K562 (cell line): ENCODE measurements around the gene MTG2. TPM values are rescaled to one million over a fixed set of nuclear protein-coding genes. Genes with fewer than 3 reads are reported as not detected.
A peak's percentile ranks its signal among the peaks of the same experiment; 100 is the strongest.

Source experiments
- ATAC-seq: fragments of 200-7000 bp; cut with Tn5 transposase; 3 replicates; pipeline ENCODE4 v1.9.1; 2020; ENCODE audit warnings: moderate library complexity
- BruUV-seq: library from RNA; stranded (reverse); fragments of 400-500 nt; replicated peaks from 2 replicates; lab custom pipeline; 2021; lab: Mats Ljungman, UMichigan
- CTCF ChIA-PET: fragments of 300-600 bp; formaldehyde crosslinking; extraction: SDS; loops from one replicate; lab custom pipeline; 2021; ENCODE audit warnings: low intra/inter-chr PET ratio; lab: Yijun Ruan, JAX
- POLR2A ChIA-PET: fragments of 300-600, 350-650 bp; sonication (Branson Sonifier 250); formaldehyde crosslinking; extraction: SDS; loops from one replicate; lab custom pipeline; 2021; ENCODE audit warnings: antibody characterized with exemption, inconsistent platforms; lab: Yijun Ruan, JAX
- DNase-seq, 4 experiments: peaks; one replicate each; pipeline versions ENCODE4 v3.0.0 to v3.0.0-alpha.2; 2011 to 2018; ENCODE audit warnings: low spot score in 3 of 4, mixed read lengths in 3 of 4; ENCODE audit errors: extremely low read depth in 1 of 4
- FAIRE-seq: peaks from 2 replicates; lab custom pipeline; 2011; peaks lifted over from hg19 to GRCh38; lab: Jason Lieb, UNC
- H2AFZ ChIP-seq: 2 replicates; pipeline ENCODE4 v1.6.0; 2011; ENCODE audit warnings: low read depth, low read length, control low read depth, inconsistent platforms
- H3K27ac ChIP-seq: fragments of 200-600 bp; 3 replicates; pipeline ENCODE4 v1.8.0; 2011; ENCODE audit warnings: low read depth, mild to moderate bottlenecking, control low read depth, inconsistent platforms, low read length, moderate library complexity, mixed read lengths; ENCODE audit errors: extremely low read depth
- H3K27me3 ChIP-seq, 2 experiments: fragments of 300-600 bp in 1 of 2; 2 replicates in 1 of 2; 3 replicates in 1 of 2; pipeline versions ENCODE4 v1.6.0 to v1.8.0; 2011; ENCODE audit warnings: inconsistent platforms in 2 of 2, low read length in 2 of 2, mild to moderate bottlenecking in 1 of 2, mixed read lengths in 1 of 2, moderate library complexity in 1 of 2; ENCODE audit not compliant: control insufficient read depth in 2 of 2, insufficient read depth in 2 of 2
- H3K36me3 ChIP-seq: fragments of 300-600 bp; 3 replicates; pipeline ENCODE4 v1.8.0; 2011; ENCODE audit warnings: mild to moderate bottlenecking, low read length, inconsistent platforms; ENCODE audit not compliant: control insufficient read depth, insufficient read depth
- H3K4me1 ChIP-seq, 2 experiments: fragments of 200-600 bp in 1 of 2; replicated peaks in 1 of 2; 2 replicates in 1 of 2; 3 replicates in 1 of 2; pipeline versions ENCODE4 v1.5.1 to v1.8.0; 2011; ENCODE audit warnings: inconsistent platforms in 2 of 2, low read length in 2 of 2, mild to moderate bottlenecking in 1 of 2, mixed read lengths in 1 of 2, moderate library complexity in 1 of 2; ENCODE audit not compliant: control insufficient read depth in 2 of 2, insufficient read depth in 2 of 2
- H3K4me2 ChIP-seq: 2 replicates; pipeline ENCODE4 v1.6.1; 2011; ENCODE audit warnings: low read length, control low read depth, inconsistent platforms, mixed read lengths; ENCODE audit not compliant: insufficient read depth
- H3K4me3 ChIP-seq: fragments of 200-600 bp; sonication (generic), shearing (Covaris generic); 2 replicates; pipeline ENCODE4 v1.5.1; 2016; ENCODE audit warnings: control low read depth, inconsistent platforms
- H3K79me2 ChIP-seq: fragments of 200-600 bp; 3 replicates; pipeline ENCODE4 v1.8.0; 2011; ENCODE audit warnings: low read length, inconsistent platforms; ENCODE audit not compliant: control insufficient read depth, insufficient read depth
- H3K9ac ChIP-seq, 2 experiments: 2 replicates each; pipeline versions ENCODE4 v1.6.0 to v1.6.1; 2011; ENCODE audit warnings: low read depth in 2 of 2, low read length in 2 of 2, control low read depth in 1 of 2, inconsistent platforms in 1 of 2, mild to moderate bottlenecking in 1 of 2, mixed read lengths in 1 of 2; ENCODE audit not compliant: insufficient read depth in 1 of 2
- H3K9me1 ChIP-seq: one replicate; pipeline ENCODE4 v1.6.0; 2011; ENCODE audit warnings: inconsistent platforms, mild to moderate bottlenecking, low read length, moderate library complexity; ENCODE audit not compliant: control insufficient read depth, insufficient read depth
- H3K9me3 ChIP-seq: replicated peaks from 2 replicates; pipeline ENCODE4 v1.5.1; 2011; ENCODE audit warnings: low read depth, low read length, inconsistent platforms; ENCODE audit not compliant: control insufficient read depth, insufficient read depth
- H4K20me1 ChIP-seq: replicated peaks from 2 replicates; pipeline ENCODE4 v1.6.1; 2011; ENCODE audit warnings: low read length, inconsistent platforms, mixed read lengths; ENCODE audit not compliant: control insufficient read depth, insufficient read depth
- CREM ChIP-seq: IDR thresholded peaks from 2 replicates; pipeline ENCODE4 v1.6.1; 2014; ENCODE audit warnings: antibody characterized with exemption, low read depth
- CTCF ChIP-seq, 3 experiments: IDR thresholded peaks in 2 of 3; conservative IDR thresholded peaks in 1 of 3; 2 replicates each; pipeline ENCODE4 v1.5.1; 2011 to 2012; ENCODE audit warnings: low read length in 3 of 3, mild to moderate bottlenecking in 3 of 3, control low read depth in 2 of 3, improper control_type of control experiment in 1 of 3, inconsistent platforms in 1 of 3, low read depth in 1 of 3, mixed read lengths in 1 of 3, moderate library complexity in 1 of 3; ENCODE audit not compliant: insufficient read depth in 2 of 3
- POLR2G ChIP-seq: fragments of 200-400 bp; formaldehyde crosslinking; IDR thresholded peaks from 2 replicates; pipeline ENCODE4 v1.6.1; 2017; ENCODE audit warnings: low read depth, mild to moderate bottlenecking, antibody characterized with exemption, low read length, moderate library complexity
- WGBS: fragments of 100-300 bp; shearing (Covaris generic); methylation state at CpG from one replicate; pipeline ENCODE4 v1.1.6; 2016; ENCODE audit warnings: low coverage, mixed read lengths; ENCODE audit not compliant: insufficient coverage; ENCODE audit errors: missing lambda C conversion rate; 5-methylcytosine and 5-hydroxymethylcytosine counted together
- in situ Hi-C: fragments of 300-500 bp; cut with MboI; formaldehyde crosslinking; loops from 4 replicates; pipeline ENCODE4 v1.15.0; 2018; ENCODE audit warnings: inconsistent platforms, mixed read lengths
- intact Hi-C: fragments of 100-400 bp; cut with micrococcal nuclease; formaldehyde crosslinking; loops from 2 replicates; pipeline ENCODE4 v1.14.2; 2022
- polyA plus RNA-seq, 8 experiments: library from polyadenylated mRNA; depleted of rRNA in 4 of 8; stranded (reverse) in 5 of 8; unstranded in 3 of 8; fragments of >200 nt; fragmentation: Nextera tagmentation in 2 of 8; fragmentation: Illumina TruSeq in 1 of 8; extraction: Ambion mirVana in 2 of 8; extraction: Trizol in 1 of 8; gene quantifications; 2 replicates each; pipeline versions ENCODE4 v1.2.1 to v1.2.3, GENCODE V29; 2011 to 2014; ENCODE audit warnings: inconsistent platforms in 1 of 8, missing spikeins in 1 of 8
- total RNA-seq, 7 experiments: library from RNA; depleted of rRNA in 6 of 7; stranded (reverse); fragments of >200 nt in 6 of 7; fragmentation: Illumina TruSeq in 2 of 7; extraction: Trizol in 2 of 7; gene quantifications; 2 replicates each; pipeline versions ENCODE4 v1.2.1 to v1.2.3, GENCODE V29; 2011 to 2021; ENCODE audit warnings: low replicate concordance in 1 of 7
- TF ChIP-seq, protein P1 (sequence below): fragments of 450-650 bp; IDR thresholded peaks from 2 replicates; pipeline ENCODE4 v1.6.1; 2017; ENCODE audit warnings: antibody characterized with exemption

MTG2 gene
- total and polyA plus RNA-seq, 9 of the 15 experiments (the other 6 are each of a cell fraction or from before 2014, with no cell fraction given), result 8.7 to 67.5 (median 44.5) TPM

GRCh38 chr20:62209850-62210495 is 27.1 kb downstream of the MTG2 start (continued):
- TF ChIP-seq CTCF (IDR thresholded peaks at IDR 0.05 in 2 of 3, conservative IDR thresholded peaks at IDR 0.05 in 1 of 3; ENCODE audit: insufficient read depth in 2 of 3, low read depth in 1 of 3, low read length in 3 of 3), result peak in 2 of 3 experiments; percentile 9 to 13; a peak in 2 of 6 replicates
- TF ChIP-seq CREM, result no peak
- TF ChIP-seq, all 486 proteins: peak for 2

DNA sequence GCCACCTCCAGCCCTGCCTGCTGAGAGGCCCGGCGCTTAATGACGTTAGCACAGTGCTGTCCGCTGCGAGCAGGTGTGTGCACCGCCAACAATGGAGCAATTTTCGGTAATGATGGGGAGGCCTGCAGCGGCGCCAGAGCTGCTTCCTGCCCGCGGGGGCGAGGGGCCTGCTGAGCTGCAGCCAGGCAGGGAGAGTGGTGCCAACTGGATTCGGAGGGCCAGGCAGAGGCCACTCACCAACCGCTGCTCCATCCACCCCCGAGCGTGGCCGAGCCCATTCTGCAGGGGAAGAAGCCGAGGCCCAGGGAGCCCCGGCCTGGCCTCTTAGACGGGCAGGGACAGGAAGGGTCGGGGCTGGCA is 27.6 kb downstream of the MTG2 start:
- Histone ChIP-seq H3K9me1 (peaks cover 3% of the 10 kb centered on the region), H3K36me3 (no peaks in the 10 kb centered on the region), H3K79me2 (no peaks in the 10 kb centered on the region), H3K9ac (0 out of 4 replicates have a peak overlapping the region, but pooled peaks of 1 of the 2 experiments have one; percentile 45), H3K4me3 (no peak overlapping the region), H3K27ac (no peak overlapping the region), H4K20me1 (peaks cover 30% of the 10 kb centered on the region), H3K27me3 (peaks cover 8 to 43% of the 10 kb centered on the region in 2 experiments; a peak in 4 of 5 replicates), H2AFZ (no peak overlapping the region), H3K9me3 (no peaks in the 10 kb centered on the region), H3K4me1 (peaks cover 4 to 54% of the 10 kb centered on the region in 2 experiments; a peak in 3 of 5 replicates), H3K4me2 (no peak overlapping the region)
- peak; percentile 49 for TF ChIP-seq POLR2G
- TF ChIP-seq, protein P1, sequence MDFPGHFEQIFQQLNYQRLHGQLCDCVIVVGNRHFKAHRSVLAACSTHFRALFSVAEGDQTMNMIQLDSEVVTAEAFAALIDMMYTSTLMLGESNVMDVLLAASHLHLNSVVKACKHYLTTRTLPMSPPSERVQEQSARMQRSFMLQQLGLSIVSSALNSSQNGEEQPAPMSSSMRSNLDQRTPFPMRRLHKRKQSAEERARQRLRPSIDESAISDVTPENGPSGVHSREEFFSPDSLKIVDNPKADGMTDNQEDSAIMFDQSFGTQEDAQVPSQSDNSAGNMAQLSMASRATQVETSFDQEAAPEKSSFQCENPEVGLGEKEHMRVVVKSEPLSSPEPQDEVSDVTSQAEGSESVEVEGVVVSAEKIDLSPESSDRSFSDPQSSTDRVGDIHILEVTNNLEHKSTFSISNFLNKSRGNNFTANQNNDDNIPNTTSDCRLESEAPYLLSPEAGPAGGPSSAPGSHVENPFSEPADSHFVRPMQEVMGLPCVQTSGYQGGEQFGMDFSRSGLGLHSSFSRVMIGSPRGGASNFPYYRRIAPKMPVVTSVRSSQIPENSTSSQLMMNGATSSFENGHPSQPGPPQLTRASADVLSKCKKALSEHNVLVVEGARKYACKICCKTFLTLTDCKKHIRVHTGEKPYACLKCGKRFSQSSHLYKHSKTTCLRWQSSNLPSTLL, result no peak
- FAIRE-seq (no peak), ATAC-seq (no peak), DNase-seq (no peak)
- BruUV-seq, result no TSS peak
- POLR2A ChIA-PET, result no interaction called here
- intact Hi-C loops, result no loop called here
- 19% methylated on average over 20 of the region's 21 CpGs for WGBS
- in situ Hi-C loops, result no loop called here
- CTCF ChIA-PET, result no interaction called here
